BE2C (cell line): ENCODE results near the gene PRELP.

Experiments used
- DNase-seq: peaks from one replicate; pipeline ENCODE4 v3.0.0-alpha.2; 2020
- H3K27me3 ChIP-seq: fragments of 250-450 bp; sonication (Bioruptor Pico); 2 replicates; pipeline ENCODE4 v1.5.1; 2020; ENCODE audit warnings: mild to moderate bottlenecking
- H3K36me3 ChIP-seq: fragments of 250-450 bp; sonication (Bioruptor Pico); 2 replicates; pipeline ENCODE4 v1.5.1; 2020; ENCODE audit warnings: mild to moderate bottlenecking
- H3K4me1 ChIP-seq: fragments of 250-450 bp; sonication (Bioruptor Pico); 2 replicates; pipeline ENCODE4 v1.5.1; 2020
- H3K4me3 ChIP-seq: 2 replicates; pipeline ENCODE4 v1.5.1; 2011; ENCODE audit warnings: low read depth, low read length
- H3K9me3 ChIP-seq: fragments of 250-450 bp; sonication (Bioruptor Pico); 2 replicates; pipeline ENCODE4 v1.5.1; 2020
- TF ChIP-seq, protein P1 (sequence below): IDR thresholded peaks from 2 replicates; pipeline ENCODE4 v1.5.1; 2012; ENCODE audit warnings: mild to moderate bottlenecking, low read depth, low read length

PRELP gene

DNA sequence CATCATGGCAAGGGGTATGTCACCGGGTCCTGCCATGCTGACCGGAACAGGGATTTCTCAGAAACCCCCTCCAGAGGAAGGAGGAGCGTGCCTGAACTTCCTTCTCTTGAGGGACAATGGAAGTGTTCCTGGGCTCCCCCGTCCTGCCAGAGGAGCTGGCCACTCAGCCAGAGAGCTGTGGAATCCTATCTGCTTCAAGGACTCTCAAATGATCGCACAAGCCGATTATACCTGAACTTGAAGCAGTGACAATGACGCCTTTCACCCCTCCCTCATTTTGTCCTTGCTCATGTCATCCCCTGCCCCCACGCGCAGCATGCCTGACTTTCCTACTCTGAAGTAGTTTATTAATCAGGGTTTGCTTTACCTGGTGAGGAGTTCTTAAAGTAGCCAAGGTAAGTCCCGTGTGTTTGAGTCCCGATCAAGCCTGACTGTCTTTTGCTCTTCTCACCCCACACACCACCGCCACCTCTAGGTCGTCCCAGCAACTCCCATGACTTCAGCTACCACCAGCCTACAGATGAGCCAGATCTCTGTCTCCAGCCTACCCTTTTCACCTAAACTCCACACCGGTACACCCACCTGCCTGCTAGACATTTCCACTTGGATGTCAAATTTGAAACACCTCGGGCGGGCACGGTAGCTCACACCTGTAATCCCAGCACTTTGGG, 25.0 kb upstream of the PRELP start:
- Histone ChIP-seq H3K4me1 (peaks cover 15% of the 10 kb centered on the region), H3K4me3 (no peak overlapping the region), H3K36me3 (no peaks in the 10 kb centered on the region), H3K9me3 (no peaks in the 10 kb centered on the region), H3K27me3 (no peaks in the 10 kb centered on the region)
- no peak for DNase-seq
- TF ChIP-seq, protein P1, sequence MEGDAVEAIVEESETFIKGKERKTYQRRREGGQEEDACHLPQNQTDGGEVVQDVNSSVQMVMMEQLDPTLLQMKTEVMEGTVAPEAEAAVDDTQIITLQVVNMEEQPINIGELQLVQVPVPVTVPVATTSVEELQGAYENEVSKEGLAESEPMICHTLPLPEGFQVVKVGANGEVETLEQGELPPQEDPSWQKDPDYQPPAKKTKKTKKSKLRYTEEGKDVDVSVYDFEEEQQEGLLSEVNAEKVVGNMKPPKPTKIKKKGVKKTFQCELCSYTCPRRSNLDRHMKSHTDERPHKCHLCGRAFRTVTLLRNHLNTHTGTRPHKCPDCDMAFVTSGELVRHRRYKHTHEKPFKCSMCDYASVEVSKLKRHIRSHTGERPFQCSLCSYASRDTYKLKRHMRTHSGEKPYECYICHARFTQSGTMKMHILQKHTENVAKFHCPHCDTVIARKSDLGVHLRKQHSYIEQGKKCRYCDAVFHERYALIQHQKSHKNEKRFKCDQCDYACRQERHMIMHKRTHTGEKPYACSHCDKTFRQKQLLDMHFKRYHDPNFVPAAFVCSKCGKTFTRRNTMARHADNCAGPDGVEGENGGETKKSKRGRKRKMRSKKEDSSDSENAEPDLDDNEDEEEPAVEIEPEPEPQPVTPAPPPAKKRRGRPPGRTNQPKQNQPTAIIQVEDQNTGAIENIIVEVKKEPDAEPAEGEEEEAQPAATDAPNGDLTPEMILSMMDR = peak; percentile 11; the same call in 1 of the 2 replicates

DNA sequence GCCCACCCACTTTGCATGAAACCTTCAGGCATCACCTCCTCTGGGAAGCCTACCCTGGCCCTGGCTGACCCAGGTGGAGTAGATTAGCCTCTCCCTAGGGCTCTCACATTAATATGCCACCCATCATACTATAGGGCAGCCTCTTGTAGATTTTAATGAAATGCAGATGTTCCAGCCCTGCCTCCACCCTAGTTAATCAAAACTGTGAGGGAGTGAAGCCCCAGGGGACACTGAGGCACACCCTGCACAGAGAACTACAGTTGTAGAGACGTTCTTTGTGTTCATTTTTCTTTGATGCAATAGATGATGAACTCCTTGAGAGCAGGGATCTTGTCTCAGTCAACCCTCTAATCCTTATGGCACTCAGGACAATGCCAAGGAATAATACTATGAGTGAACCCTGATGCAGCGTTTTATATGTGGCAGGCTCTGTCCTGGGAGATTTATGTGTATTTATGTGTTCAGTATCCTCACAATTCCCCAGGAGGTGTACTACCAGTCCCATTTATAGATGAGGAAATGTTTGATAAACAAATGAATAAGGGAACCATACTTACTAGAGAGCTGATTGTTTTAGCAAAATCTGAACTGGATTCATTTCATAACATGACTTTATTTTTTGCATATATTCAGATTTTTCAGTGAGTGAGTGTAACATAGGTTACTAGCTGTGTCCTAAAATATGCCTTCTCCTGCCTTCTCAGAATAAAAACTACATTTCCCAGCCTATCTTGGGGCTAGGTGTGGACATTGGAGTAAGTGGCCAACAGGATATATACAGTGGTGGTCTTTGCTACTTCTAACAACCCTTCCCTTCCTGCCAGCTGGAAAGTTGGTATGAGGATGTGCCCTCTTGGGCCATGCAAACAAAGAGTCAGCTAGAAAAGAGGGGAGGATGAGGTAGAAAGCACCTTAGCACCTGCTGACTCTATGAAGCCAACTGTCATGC, 23.5 kb upstream of the PRELP start:
- H3K9me3 ChIP-seq = no peaks in the 10 kb centered on the region
- no peak for DNase-seq
- peaks cover 15% of the 10 kb centered on the region for H3K4me1 ChIP-seq

DNA sequence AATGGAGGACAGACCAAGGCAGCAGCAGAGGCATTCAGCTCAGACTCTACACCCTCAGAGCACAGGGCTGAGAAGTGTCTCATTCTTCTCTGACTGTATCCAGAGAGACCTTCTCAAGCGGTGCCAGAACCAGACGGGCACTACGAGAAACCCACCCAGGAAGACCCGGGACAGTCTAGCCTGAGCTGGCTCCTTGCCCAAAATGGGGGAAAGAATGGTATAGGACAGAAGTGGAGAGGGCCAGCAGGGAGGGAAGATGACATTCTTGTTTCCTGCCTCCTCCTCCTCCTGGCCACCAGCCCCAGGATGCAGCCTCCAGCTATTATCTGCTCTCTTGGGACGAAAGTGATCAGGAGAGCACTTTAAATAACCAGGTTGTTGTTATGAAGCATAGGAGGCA, 22.6 kb upstream of the PRELP start:
- Histone ChIP-seq H3K27me3 (no peaks in the 10 kb centered on the region), H3K9me3 (no peaks in the 10 kb centered on the region), H3K36me3 (no peaks in the 10 kb centered on the region), H3K4me3 (no peak overlapping the region), H3K4me1 (peaks cover 15% of the 10 kb centered on the region)
- no peak for DNase-seq
- TF ChIP-seq, protein P1 = no peak

More for the DNA sequence above, 23.5 kb upstream of the PRELP start:
- TF ChIP-seq, protein P1 = no peak
- Histone ChIP-seq H3K4me3 (no peak overlapping the region), H3K36me3 (no peaks in the 10 kb centered on the region), H3K27me3 (no peaks in the 10 kb centered on the region)

DNA sequence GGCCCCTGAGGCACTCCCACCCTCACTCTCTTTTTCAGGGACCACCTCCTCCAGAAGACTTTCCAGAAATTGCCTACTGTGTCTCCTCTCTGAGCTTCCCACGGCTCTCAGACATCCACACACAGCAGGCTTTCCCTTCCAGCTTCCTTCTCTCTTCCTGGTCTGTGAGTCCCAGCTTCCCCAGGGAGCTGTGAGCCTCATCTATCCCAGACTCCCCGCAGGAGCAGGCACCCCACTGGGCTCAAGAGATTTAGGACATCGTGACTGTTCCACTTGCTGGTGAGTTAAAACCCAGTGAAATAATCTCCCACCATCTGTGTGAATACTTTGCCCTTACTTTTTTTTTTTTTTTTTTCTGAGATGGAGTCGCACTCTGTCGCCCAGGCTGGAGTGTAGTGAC, 22.0 kb upstream of the PRELP start:
- H3K9me3 ChIP-seq = no peaks in the 10 kb centered on the region
- no peaks in the 10 kb centered on the region for H3K27me3 ChIP-seq
- TF ChIP-seq, protein P1 = no peak
- H3K4me1 ChIP-seq = peaks cover 15% of the 10 kb centered on the region
- DNase-seq = no peak
- no peak overlapping the region for H3K4me3 ChIP-seq
- no peaks in the 10 kb centered on the region for H3K36me3 ChIP-seq

DNA sequence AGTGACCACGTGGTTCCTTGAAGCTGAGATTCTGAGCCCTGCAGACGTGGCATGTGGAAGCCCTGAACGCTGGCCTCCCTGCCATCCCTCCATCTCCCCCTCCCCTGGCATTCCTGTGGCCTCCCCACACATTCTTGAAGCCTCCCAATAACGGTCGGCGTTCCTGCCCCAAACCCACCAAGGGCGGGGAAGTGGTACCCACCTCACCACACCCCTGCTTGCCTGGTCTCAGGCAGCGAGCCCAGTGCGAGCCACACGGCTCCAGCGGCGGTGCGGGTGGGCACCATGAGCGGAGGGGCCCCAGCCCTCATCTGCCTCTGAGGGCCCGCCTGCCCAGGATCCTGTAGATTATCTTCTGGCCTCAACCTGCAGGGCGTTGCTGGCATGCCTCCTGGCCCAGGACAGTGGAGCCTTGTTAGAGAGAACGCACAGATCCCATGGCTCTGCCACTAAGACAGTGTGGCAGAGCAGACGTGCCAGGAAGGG, 20.6 kb upstream of the PRELP start:
- Histone ChIP-seq H3K27me3 (no peaks in the 10 kb centered on the region), H3K9me3 (no peaks in the 10 kb centered on the region), H3K4me3 (no peak overlapping the region), H3K36me3 (no peaks in the 10 kb centered on the region), H3K4me1 (peaks cover 15% of the 10 kb centered on the region)
- TF ChIP-seq, protein P1 = no peak
- DNase-seq = no peak
